K562 (cell line): Measurements from ENCODE around the gene ALG12. TPM values are rescaled to one million over a fixed set of nuclear protein-coding genes. Genes with fewer than 3 reads are reported as not detected.

Experiments used
- ATAC-seq: fragments of 200-7000 bp; cut with Tn5 transposase; 3 replicates; pipeline ENCODE4 v1.9.1; 2020; ENCODE audit warnings: moderate library complexity
- BruUV-seq: library from RNA; stranded (reverse); fragments of 400-500 nt; replicated peaks from 2 replicates; lab custom pipeline; 2021; lab: Mats Ljungman, UMichigan
- CTCF ChIA-PET: fragments of 300-600 bp; formaldehyde crosslinking; extraction: SDS; loops from one replicate; lab custom pipeline; 2021; ENCODE audit warnings: low intra/inter-chr PET ratio; lab: Yijun Ruan, JAX
- POLR2A ChIA-PET: fragments of 300-600, 350-650 bp; sonication (Branson Sonifier 250); formaldehyde crosslinking; extraction: SDS; loops from one replicate; lab custom pipeline; 2021; ENCODE audit warnings: antibody characterized with exemption, inconsistent platforms; lab: Yijun Ruan, JAX
- DNase-seq, 4 experiments: peaks; one replicate each; pipeline versions ENCODE4 v3.0.0 to v3.0.0-alpha.2; 2011 to 2018; ENCODE audit warnings: low spot score in 3 of 4, mixed read lengths in 3 of 4; ENCODE audit errors: extremely low read depth in 1 of 4
- FAIRE-seq: peaks from 2 replicates; lab custom pipeline; 2011; peaks lifted over from hg19 to GRCh38; lab: Jason Lieb, UNC
- H2AFZ ChIP-seq: 2 replicates; pipeline ENCODE4 v1.6.0; 2011; ENCODE audit warnings: low read depth, low read length, control low read depth, inconsistent platforms
- H3K27ac ChIP-seq: fragments of 200-600 bp; 3 replicates; pipeline ENCODE4 v1.8.0; 2011; ENCODE audit warnings: low read depth, mild to moderate bottlenecking, control low read depth, inconsistent platforms, low read length, moderate library complexity, mixed read lengths; ENCODE audit errors: extremely low read depth
- H3K27me3 ChIP-seq, 2 experiments: fragments of 300-600 bp in 1 of 2; 2 replicates in 1 of 2; 3 replicates in 1 of 2; pipeline versions ENCODE4 v1.6.0 to v1.8.0; 2011; ENCODE audit warnings: inconsistent platforms in 2 of 2, low read length in 2 of 2, mild to moderate bottlenecking in 1 of 2, mixed read lengths in 1 of 2, moderate library complexity in 1 of 2; ENCODE audit not compliant: control insufficient read depth in 2 of 2, insufficient read depth in 2 of 2
- H3K36me3 ChIP-seq: fragments of 300-600 bp; 3 replicates; pipeline ENCODE4 v1.8.0; 2011; ENCODE audit warnings: mild to moderate bottlenecking, low read length, inconsistent platforms; ENCODE audit not compliant: control insufficient read depth, insufficient read depth
- H3K4me1 ChIP-seq, 2 experiments: fragments of 200-600 bp in 1 of 2; replicated peaks in 1 of 2; 2 replicates in 1 of 2; 3 replicates in 1 of 2; pipeline versions ENCODE4 v1.5.1 to v1.8.0; 2011; ENCODE audit warnings: inconsistent platforms in 2 of 2, low read length in 2 of 2, mild to moderate bottlenecking in 1 of 2, mixed read lengths in 1 of 2, moderate library complexity in 1 of 2; ENCODE audit not compliant: control insufficient read depth in 2 of 2, insufficient read depth in 2 of 2
- H3K4me2 ChIP-seq: 2 replicates; pipeline ENCODE4 v1.6.1; 2011; ENCODE audit warnings: low read length, control low read depth, inconsistent platforms, mixed read lengths; ENCODE audit not compliant: insufficient read depth
- H3K4me3 ChIP-seq: fragments of 200-600 bp; sonication (generic), shearing (Covaris generic); 2 replicates; pipeline ENCODE4 v1.5.1; 2016; ENCODE audit warnings: control low read depth, inconsistent platforms
- H3K79me2 ChIP-seq: fragments of 200-600 bp; 3 replicates; pipeline ENCODE4 v1.8.0; 2011; ENCODE audit warnings: low read length, inconsistent platforms; ENCODE audit not compliant: control insufficient read depth, insufficient read depth
- H3K9ac ChIP-seq, 2 experiments: 2 replicates each; pipeline versions ENCODE4 v1.6.0 to v1.6.1; 2011; ENCODE audit warnings: low read depth in 2 of 2, low read length in 2 of 2, control low read depth in 1 of 2, inconsistent platforms in 1 of 2, mild to moderate bottlenecking in 1 of 2, mixed read lengths in 1 of 2; ENCODE audit not compliant: insufficient read depth in 1 of 2
- H3K9me1 ChIP-seq: one replicate; pipeline ENCODE4 v1.6.0; 2011; ENCODE audit warnings: inconsistent platforms, mild to moderate bottlenecking, low read length, moderate library complexity; ENCODE audit not compliant: control insufficient read depth, insufficient read depth
- H3K9me3 ChIP-seq: replicated peaks from 2 replicates; pipeline ENCODE4 v1.5.1; 2011; ENCODE audit warnings: low read depth, low read length, inconsistent platforms; ENCODE audit not compliant: control insufficient read depth, insufficient read depth
- H4K20me1 ChIP-seq: replicated peaks from 2 replicates; pipeline ENCODE4 v1.6.1; 2011; ENCODE audit warnings: low read length, inconsistent platforms, mixed read lengths; ENCODE audit not compliant: control insufficient read depth, insufficient read depth
- KLF16 ChIP-seq: IDR thresholded peaks from 2 replicates; pipeline ENCODE4 v1.6.1; 2016; ENCODE audit warnings: antibody characterized with exemption
- RBFOX2 ChIP-seq: fragments of 200-400 bp; formaldehyde crosslinking; IDR thresholded peaks from 2 replicates; pipeline ENCODE4 v1.6.1; 2017; ENCODE audit warnings: low read depth, mild to moderate bottlenecking, low read length, moderate library complexity
- WGBS: fragments of 100-300 bp; shearing (Covaris generic); methylation state at CpG from one replicate; pipeline ENCODE4 v1.1.6; 2016; ENCODE audit warnings: low coverage, mixed read lengths; ENCODE audit not compliant: insufficient coverage; ENCODE audit errors: missing lambda C conversion rate; 5-methylcytosine and 5-hydroxymethylcytosine counted together
- in situ Hi-C: fragments of 300-500 bp; cut with MboI; formaldehyde crosslinking; loops from 4 replicates; pipeline ENCODE4 v1.15.0; 2018; ENCODE audit warnings: inconsistent platforms, mixed read lengths
- intact Hi-C: fragments of 100-400 bp; cut with micrococcal nuclease; formaldehyde crosslinking; loops from 2 replicates; pipeline ENCODE4 v1.14.2; 2022
- polyA plus RNA-seq, 8 experiments: library from polyadenylated mRNA; depleted of rRNA in 4 of 8; stranded (reverse) in 5 of 8; unstranded in 3 of 8; fragments of >200 nt; fragmentation: Nextera tagmentation in 2 of 8; fragmentation: Illumina TruSeq in 1 of 8; extraction: Ambion mirVana in 2 of 8; extraction: Trizol in 1 of 8; gene quantifications; 2 replicates each; pipeline versions ENCODE4 v1.2.1 to v1.2.3, GENCODE V29; 2011 to 2014; ENCODE audit warnings: inconsistent platforms in 1 of 8, missing spikeins in 1 of 8
- total RNA-seq, 7 experiments: library from RNA; depleted of rRNA in 6 of 7; stranded (reverse); fragments of >200 nt in 6 of 7; fragmentation: Illumina TruSeq in 2 of 7; extraction: Trizol in 2 of 7; gene quantifications; 2 replicates each; pipeline versions ENCODE4 v1.2.1 to v1.2.3, GENCODE V29; 2011 to 2021; ENCODE audit warnings: low replicate concordance in 1 of 7

ALG12 gene
- total and polyA plus RNA-seq, 9 of the 15 experiments (the other 6 are each of a cell fraction or from before 2014, with no cell fraction given) = 0.20 to 8.5 (median 3.4) TPM

DNA sequence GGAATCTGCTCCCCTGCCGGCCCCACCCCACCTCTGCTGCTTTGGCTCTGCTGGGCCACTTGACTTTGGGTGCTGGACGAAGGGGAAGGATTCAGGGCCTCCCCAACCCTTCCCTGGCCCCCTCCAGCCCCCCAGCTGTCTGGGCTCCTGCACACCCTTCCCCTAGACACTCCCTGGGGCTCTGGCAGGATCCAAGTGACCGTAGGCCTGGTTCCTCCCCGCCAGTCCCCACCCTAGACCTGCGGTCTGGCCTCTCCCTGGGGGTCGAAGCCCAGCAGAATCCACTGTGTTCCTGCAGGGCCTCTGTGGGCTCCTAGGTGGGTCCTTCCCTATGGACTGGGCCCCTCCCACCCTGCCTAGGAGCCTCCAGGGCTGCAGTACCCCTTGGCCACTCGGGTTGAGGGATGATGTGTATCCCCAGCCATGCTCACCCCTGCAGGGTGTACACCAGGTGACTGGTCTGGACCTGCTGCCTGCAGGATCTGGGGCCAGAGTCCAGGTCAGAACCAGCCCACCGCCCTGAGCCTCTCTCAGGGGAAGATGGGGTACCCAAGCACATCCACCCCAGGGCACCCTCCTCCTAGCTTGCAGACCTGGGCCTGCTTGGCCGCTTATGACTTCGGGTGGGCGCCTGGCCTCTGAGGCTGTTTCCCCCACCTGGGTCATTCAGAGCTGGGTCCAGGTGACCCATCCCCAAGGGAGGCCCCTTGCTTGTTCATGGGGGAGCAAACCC, 48.0 kb upstream of the ALG12 start:
- H3K4me2 ChIP-seq = no peak overlapping the region
- H3K4me3 ChIP-seq = no peak overlapping the region
- intact Hi-C loops = no loop called here
- H3K9ac ChIP-seq = peak overlapping the region in 1 of 2 experiments; percentile 41; a peak in 2 of 4 replicates
- peaks cover 30% of the 10 kb centered on the region for H3K79me2 ChIP-seq
- FAIRE-seq (no peak), DNase-seq (no peak), ATAC-seq (no peak)
- ChIA-PET CTCF (no interaction called here), POLR2A (interaction anchor here (0.6 to 2.2 kb wide), 4 partner anchors 11 to 93 kb away, joined by 3 to 9 read pairs (median 3); no protein-coding TSS in a partner anchor)
- BruUV-seq = no TSS peak
- in situ Hi-C loops = no loop called here
- no peaks in the 10 kb centered on the region for H3K27me3 ChIP-seq
- no peaks in the 10 kb centered on the region for H3K9me3 ChIP-seq
- H2AFZ ChIP-seq = no peak overlapping the region
- peaks cover 15% of the 10 kb centered on the region for H4K20me1 ChIP-seq
- peaks cover 26 to 99% of the 10 kb centered on the region in 2 experiments for H3K4me1 ChIP-seq
- peaks cover 34% of the 10 kb centered on the region; the same call in 1 of the 3 replicates for H3K36me3 ChIP-seq
- H3K9me1 ChIP-seq = peaks cover 4% of the 10 kb centered on the region
- TF ChIP-seq RBFOX2 (peak; percentile 8), KLF16 (no peak)
- WGBS = 59% methylated on average over 7 of the region's 11 CpGs
- peak overlapping the region; percentile 25; the same call in 2 of the 3 replicates for H3K27ac ChIP-seq
